GM21737 (cell line): ENCODE measurements around the gene NAP1L4.
A peak's percentile ranks its signal among the peaks of the same experiment; 100 is the strongest.
"Not testable (repeated sequence)": the region's sequence is repeated elsewhere in the genome, so short reads cannot be mapped to it uniquely, and the experiment has no call there.

Experiments used
- ATAC-seq: cut with Tn5 transposase; IDR thresholded peaks from one replicate; pipeline ENCODE4 v1.9.1; 2021; ENCODE audit warnings: mild to moderate bottlenecking, moderate library complexity; ENCODE audit not compliant: unreplicated experiment

The NAP1L4 gene

GRCh38 chr11:2911785-2912391 lies 80.2 kb downstream of the NAP1L4 start:
- no peak for ATAC-seq

DNA sequence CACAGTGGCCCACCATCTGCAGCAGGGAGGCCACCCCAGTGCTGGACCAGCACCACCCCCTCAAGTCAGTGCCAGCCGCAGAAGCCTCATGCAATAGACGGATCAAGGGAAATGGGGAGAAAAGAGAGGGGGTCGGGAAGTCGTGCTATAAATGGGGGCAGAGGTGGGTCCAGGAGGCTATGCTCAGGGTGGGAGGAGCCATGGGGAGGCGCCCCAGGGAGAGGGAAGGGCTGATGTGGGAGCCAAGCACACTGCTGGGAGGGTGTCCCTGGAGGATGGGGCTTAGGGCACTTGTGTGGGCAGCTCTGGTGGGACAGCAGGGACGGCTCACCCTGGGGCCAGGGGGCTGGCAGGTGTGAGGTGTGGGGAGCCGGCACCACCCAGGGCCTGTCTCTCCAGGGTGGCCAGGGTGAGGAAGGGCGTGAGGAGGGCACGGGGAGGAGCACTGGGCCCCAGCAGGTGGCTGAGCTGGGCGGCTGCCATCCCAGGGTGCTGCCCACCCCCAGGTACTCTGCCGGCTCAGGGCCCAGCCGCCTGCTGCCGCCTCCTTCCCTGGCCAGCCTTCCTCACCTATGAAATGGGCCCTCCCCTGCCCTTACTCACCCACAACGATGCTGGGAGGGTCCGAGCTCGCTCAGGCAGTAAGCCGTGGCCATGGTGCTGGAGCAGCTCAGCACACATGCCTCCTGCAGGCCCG lies 80.9 kb downstream of the NAP1L4 start:
- ATAC-seq, result no peak

- ATAC-seq, result no peak
Measured at GRCh38 chr11:2910401-2910955, 81.7 kb downstream of the NAP1L4 start.

- no peak for ATAC-seq
Measured at GRCh38 chr11:2909133-2909902, 82.8 kb downstream of the NAP1L4 start.

DNA sequence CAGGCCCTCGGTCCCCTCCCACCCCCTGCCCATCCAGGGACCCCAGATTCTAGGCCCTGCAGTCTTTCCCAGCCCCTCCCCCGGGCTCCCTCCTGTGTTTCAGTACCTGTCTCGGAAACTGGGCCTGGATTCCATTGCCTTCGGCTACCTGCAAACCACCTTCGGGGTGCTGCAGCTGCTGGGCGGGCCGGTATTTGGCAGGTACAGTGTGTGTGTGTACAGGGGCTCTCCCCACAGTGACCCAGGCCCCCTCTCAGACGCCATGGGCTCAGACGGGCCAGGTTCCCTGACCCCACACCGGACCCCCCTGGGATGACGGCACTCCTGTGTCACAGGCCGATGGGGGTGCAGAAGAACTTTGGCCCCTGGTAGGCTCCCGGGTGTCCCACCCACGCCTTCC lies 84.0 kb downstream of the NAP1L4 start:
- ATAC-seq, result no peak

GRCh38 chr11:2905299-2905698 lies 86.8 kb downstream of the NAP1L4 start:
- ATAC-seq, result not testable (repeated sequence)

DNA sequence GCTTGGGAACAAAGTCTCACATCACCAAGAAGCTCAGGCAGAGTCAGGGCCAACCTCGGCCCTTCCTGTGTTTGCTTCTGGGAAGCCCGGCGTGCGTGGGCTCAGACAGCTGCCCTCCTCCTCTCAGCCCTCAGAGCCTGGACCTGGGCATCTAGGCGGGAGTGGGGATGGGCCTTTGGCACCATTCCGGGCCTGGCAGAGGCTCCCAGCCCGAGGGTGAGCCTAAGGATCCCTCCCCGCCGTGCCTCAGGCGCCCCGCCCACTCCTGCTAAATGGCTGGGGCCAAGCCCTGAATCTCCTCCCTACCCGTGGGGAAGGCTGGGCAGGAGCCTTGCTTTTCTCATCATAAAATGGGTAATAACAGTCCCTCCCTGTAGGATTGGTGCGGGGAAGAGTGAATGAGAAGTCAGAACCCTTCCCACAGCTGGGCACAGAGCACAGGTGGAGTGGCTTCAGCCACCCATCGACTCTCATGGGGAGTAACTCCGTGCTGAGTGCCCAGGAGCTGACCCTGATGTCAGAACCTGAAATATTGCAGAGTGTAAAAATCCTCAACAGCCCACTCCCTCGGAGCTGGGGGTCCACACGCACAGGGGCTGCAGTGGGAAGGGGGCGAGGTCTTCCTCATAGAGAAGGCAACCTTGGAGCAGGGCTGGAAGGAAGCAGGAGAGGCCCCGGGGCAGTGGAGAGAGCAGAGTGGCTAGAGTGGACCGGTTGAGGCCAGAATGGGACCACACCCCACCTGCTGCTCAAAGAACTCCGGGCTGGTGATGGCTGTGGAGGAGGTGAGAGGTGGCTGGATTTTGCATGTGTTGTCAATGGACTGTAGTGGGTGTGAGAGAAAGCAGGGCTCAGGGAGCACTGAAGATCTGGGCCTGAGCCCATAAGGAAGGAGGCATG lies 87.7 kb downstream of the NAP1L4 start:
- ATAC-seq, result no peak

- ATAC-seq, result no peak
Measured at GRCh38 chr11:2903672-2904011, 88.5 kb downstream of the NAP1L4 start.

GRCh38 chr11:2902784-2903671 lies 89.1 kb downstream of the NAP1L4 start:
- ATAC-seq, result no peak

- ATAC-seq, result peak; percentile 96
Measured at GRCh38 chr11:2901854-2902783, 90.0 kb downstream of the NAP1L4 start.

DNA sequence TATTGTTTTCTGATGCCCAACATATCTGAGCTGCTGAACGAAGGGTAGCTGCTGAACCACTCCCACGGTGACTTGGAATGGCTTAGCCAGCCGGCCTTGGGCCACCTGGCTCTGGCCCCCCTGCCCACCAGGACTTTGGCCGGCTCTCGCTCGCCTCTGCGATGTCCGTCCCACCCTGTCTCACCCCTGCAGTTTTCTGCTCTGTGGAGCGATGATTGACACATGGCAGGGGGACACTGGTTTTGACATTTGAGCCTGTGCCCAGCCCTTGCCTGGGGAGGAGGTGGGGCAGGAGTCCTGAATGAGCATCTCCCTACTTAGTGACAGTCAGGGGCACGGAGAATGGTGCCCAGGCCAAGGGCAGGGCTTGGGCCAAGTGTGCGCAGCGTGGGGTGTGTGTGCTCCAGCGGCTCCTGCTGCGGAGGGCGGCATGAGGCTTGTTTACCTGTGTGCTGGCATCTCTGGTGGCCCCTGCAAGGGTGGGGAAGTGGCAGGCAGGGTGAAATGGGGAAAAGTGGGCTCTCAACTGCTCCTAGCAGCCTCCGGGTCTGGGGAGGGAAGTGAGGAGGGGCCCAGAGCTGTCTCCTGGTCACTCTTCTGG lies 90.8 kb downstream of the NAP1L4 start:
- no peak for ATAC-seq

GRCh38 chr11:2899080-2899783 lies 92.9 kb downstream of the NAP1L4 start:
- ATAC-seq, result no peak

DNA sequence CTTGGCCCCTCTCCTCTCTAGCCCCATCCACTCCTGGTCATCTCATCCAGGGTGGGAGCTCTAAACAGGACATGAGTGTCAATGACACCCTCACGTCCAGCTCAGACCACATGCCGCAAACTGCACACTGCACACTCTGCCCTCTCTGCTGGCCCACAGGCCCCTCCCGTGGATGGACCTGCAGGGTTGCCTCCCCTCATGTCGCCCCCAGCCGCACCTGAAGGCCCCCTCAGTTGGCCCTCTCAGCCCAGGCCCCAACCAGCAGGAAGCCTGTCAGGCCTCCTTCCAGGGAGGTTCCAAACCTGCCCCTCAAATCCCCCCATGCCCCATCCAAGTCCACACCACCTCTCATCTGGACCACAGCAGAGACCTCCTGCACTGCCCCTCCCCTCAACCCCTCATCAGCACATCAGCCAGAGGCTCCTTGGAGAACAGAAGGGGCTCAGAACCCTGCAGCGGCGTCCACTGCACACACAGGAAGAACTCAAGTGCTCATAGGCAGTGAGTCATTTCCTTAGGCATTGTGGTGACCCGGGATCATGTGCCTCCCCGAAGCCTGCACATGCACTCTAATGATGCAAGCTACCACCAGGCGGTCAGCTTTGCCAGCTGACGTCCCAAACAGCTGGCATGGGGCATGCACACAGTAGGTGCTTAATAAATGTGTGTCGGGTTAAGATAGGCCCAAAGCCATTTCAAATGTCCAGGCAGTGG lies 93.6 kb downstream of the NAP1L4 start:
- no peak for ATAC-seq

- no peak for ATAC-seq
Measured at GRCh38 chr11:2897048-2897447, 95.1 kb downstream of the NAP1L4 start.

DNA sequence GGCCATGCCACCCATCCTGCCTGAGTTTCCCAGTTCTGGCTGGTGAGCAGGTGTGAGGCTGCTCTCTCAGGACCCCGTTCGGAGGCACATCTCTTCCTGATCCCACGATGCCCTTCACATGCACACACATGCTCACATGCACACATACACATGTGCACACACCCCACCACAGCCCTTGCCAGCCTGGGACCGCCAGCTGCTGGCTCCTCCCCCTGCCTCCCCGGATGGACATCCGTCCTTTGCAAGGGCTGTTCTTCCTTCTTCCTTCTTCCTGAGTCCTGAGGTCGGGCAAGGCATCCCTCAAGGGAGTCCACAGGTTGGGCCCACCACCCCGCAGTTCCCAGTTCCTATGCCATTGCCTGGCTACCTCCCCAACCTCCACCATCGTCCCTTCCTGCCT lies 96.1 kb downstream of the NAP1L4 start:
- ATAC-seq, result no peak
